COR-L47 (cell line): Measurements from ENCODE around the gene LIPT1.
"Not testable (repeated sequence)": the region's sequence is repeated elsewhere in the genome, so short reads cannot be mapped to it uniquely, and the experiment has no call there.

Experiments used
- DNase-seq: peaks from one replicate; lab custom pipeline; 2025; lab: John Stamatoyannopoulos, UW

LIPT1 gene

GRCh38 chr2:99154643-99155536 lies at the start of gene LIPT1, which contains the start of gene TSGA10:
Gene LIPT1 (plus strand): TSS chr2:99154967. CDS start chr2:99161958, 6,991 bp downstream.
Gene TSGA10 (minus strand): TSS chr2:99154942. CDS start chr2:99109439, 45,503 bp downstream.
- DNase-seq: peak; percentile 89

GRCh38 chr2:99106913-99107312 lies 47.9 kb upstream of the LIPT1 start:
- DNase-seq: no peak

- DNase-seq: no peak
These were observed 43.5 kb upstream of the LIPT1 start for GRCh38 chr2:99111236-99111635.

GRCh38 chr2:99111945-99112344 lies 42.8 kb upstream of the LIPT1 start:
- no peak for DNase-seq

- DNase-seq: no peak
These were observed 42.1 kb upstream of the LIPT1 start for GRCh38 chr2:99112617-99113016.

GRCh38 chr2:99127981-99128380 lies 26.8 kb upstream of the LIPT1 start:
- no peak for DNase-seq

GRCh38 chr2:99135044-99135556 lies 19.7 kb upstream of the LIPT1 start:
- DNase-seq: not testable (repeated sequence)

GRCh38 chr2:99139003-99139402 lies 15.8 kb upstream of the LIPT1 start:
- no peak for DNase-seq

- no peak for DNase-seq
These were observed 14.5 kb upstream of the LIPT1 start for GRCh38 chr2:99140056-99140859.

GRCh38 chr2:99140860-99141109 lies 14.0 kb upstream of the LIPT1 start:
- peak; percentile 44 for DNase-seq

GRCh38 chr2:99141110-99142108 lies 13.4 kb upstream of the LIPT1 start, which contains the start of gene C2orf15:
Gene C2orf15 (plus strand): TSS chr2:99141707. CDS start chr2:99150559, 8,852 bp downstream.
- peak; percentile 97 for DNase-seq

GRCh38 chr2:99150706-99151105 lies 4.1 kb upstream of the LIPT1 start:
- DNase-seq: no peak

- no peak for DNase-seq
These were observed 2.4 kb upstream of the LIPT1 start for GRCh38 chr2:99152199-99152895.

GRCh38 chr2:99153921-99154604 lies 704 bp upstream of the LIPT1 start:
- no peak for DNase-seq

GRCh38 chr2:99156891-99157290 lies 2.1 kb downstream of the LIPT1 start:
- no peak for DNase-seq

- no peak for DNase-seq
These were observed 3.8 kb downstream of the LIPT1 start for GRCh38 chr2:99158599-99158998.

GRCh38 chr2:99159594-99159993 lies 4.8 kb downstream of the LIPT1 start:
- no peak for DNase-seq

- no peak for DNase-seq
These were observed 11.5 kb downstream of the LIPT1 start for GRCh38 chr2:99166218-99166617.

GRCh38 chr2:99169534-99169933 lies 14.8 kb downstream of the LIPT1 start:
- no peak for DNase-seq
